ENCODE results near the gene GLTP.
"Not testable (repeated sequence)": the region's sequence is repeated elsewhere in the genome, so short reads cannot be mapped to it uniquely, and the experiment has no call there.

The GLTP gene

GRCh38 chr12:109878247-109878625 is 2.1 kb downstream of the GLTP start:
- no peak for DNase-seq (ENCODE audit: low read depth, low spot score)

GRCh38 chr12:109877504-109878246 is 2.7 kb downstream of the GLTP start:
- DNase-seq (ENCODE audit: low read depth, low spot score) = no peak

GRCh38 chr12:109876406-109876805 is 3.9 kb downstream of the GLTP start:
- DNase-seq (ENCODE audit: low read depth, low spot score) = no peak

- no peak for DNase-seq (ENCODE audit: low read depth, low spot score)
Observed at GRCh38 chr12:109875572-109876131, 4.7 kb downstream of the GLTP start.

GRCh38 chr12:109873653-109874052 is 6.7 kb downstream of the GLTP start:
- no peak for DNase-seq (ENCODE audit: low read depth, low spot score)

- DNase-seq (ENCODE audit: low read depth, low spot score) = no peak
Observed at GRCh38 chr12:109871668-109872314, 8.6 kb downstream of the GLTP start.

GRCh38 chr12:109870648-109871047 is 9.7 kb downstream of the GLTP start:
- DNase-seq (ENCODE audit: low read depth, low spot score) = no peak

GRCh38 chr12:109868182-109869051 is 11.9 kb downstream of the GLTP start:
- no peak for DNase-seq (ENCODE audit: low read depth, low spot score)

GRCh38 chr12:109864916-109865315 is 15.4 kb downstream of the GLTP start:
- no peak for DNase-seq (ENCODE audit: low read depth, low spot score)

GRCh38 chr12:109863847-109864712 is 16.3 kb downstream of the GLTP start:
- no peak for DNase-seq (ENCODE audit: low read depth, low spot score)

- DNase-seq (ENCODE audit: low read depth, low spot score) = not testable (repeated sequence)
Observed at GRCh38 chr12:109862491-109862890, 17.9 kb downstream of the GLTP start.

GRCh38 chr12:109861689-109862314 is 18.5 kb downstream of the GLTP start:
- DNase-seq (ENCODE audit: low read depth, low spot score) = no peak

GRCh38 chr12:109860977-109861376 is 19.4 kb downstream of the GLTP start:
- DNase-seq (ENCODE audit: low read depth, low spot score) = no peak

GRCh38 chr12:109858764-109859163 is 21.6 kb downstream of the GLTP start:
- DNase-seq (ENCODE audit: low read depth, low spot score) = no peak

- no peak for DNase-seq (ENCODE audit: low read depth, low spot score)
Observed at GRCh38 chr12:109857715-109858114, 22.6 kb downstream of the GLTP start.

- no peak for DNase-seq (ENCODE audit: low read depth, low spot score)
Observed at GRCh38 chr12:109855377-109855776, 25.0 kb downstream of the GLTP start.

- DNase-seq (ENCODE audit: low read depth, low spot score) = not testable (repeated sequence)
Observed at GRCh38 chr12:109850518-109850917, 29.8 kb downstream of the GLTP start.

- no peak for DNase-seq (ENCODE audit: low read depth, low spot score)
Observed at GRCh38 chr12:109847142-109847735, 33.1 kb downstream of the GLTP start.

GRCh38 chr12:109845824-109846205 is 34.5 kb downstream of the GLTP start:
- no peak for DNase-seq (ENCODE audit: low read depth, low spot score)
